GM12874 (cell line): ENCODE data around the gene SLC1A2.

Source experiments
- CTCF ChIP-seq: IDR thresholded peaks from 2 replicates; pipeline ENCODE4 v1.5.1; 2011; ENCODE audit warnings: low read depth, mild to moderate bottlenecking, control low read depth, low read length, moderate library complexity; ENCODE audit not compliant: insufficient read depth

Gene SLC1A2

DNA sequence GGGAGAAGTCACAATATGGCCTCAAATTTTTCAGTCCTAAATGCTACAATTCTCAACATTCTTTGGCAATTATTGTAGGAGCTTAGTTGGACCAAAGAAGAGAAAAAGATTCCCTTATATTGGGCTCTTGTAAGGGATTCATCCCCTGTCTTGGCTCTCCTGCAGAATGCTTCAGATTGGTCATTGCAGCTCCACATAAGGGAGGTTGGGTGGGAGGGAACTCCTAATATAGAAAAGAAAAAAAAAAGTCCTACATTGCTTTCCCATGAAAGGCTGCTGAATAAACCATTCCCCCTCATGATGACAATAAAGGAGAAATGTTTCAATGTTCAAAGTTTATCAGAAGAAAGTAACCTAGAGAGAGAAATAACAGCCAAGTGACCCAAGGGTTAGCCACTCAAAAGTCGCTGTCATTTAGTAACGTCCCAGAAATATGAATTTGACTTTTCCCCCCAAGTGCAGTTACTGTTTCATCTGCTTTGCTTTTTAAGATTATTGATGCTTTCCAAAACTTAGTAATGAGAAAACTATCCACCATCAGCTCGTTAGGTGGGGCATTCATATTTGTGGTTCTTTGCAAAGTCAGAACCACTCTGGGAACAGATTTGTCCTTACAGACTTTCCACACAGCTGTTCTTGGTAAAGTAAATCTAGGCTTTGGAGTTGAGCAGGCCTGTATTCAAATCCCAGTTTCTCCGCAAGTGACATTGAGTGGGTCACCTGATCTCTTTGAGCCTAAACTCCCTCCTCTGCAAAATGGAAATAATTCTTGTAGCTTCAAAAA, 5.0 kb upstream of the SLC1A2 start:
- TF ChIP-seq CTCF: no peak

GRCh38 chr11:35420371-35420770, 1.0 kb upstream of the SLC1A2 start:
- TF ChIP-seq CTCF: no peak

DNA sequence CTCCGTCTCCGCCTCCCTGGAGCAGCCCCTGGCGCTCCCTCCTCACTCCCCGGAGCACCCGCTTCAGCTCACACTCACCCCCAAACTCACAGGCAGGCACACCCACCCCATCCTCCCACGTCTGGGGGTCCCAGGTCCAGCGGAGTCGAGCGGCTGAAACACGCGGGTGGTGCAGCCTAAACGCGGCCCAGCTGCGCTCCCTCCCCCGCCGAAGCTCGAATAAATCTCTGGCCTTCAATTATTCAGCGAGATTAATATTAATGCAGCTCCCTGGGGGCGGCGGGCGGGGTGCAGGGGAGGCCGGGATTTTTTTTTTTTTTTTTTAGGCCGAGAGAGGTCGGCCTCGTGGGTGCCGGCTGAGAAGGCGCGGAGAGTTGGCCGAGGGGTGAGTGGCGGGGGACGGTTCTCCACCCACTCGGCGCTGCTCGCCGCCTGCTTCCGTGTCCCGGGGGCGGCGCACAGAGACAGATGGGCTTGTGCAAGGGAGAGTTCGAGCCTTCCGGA, 524 bp upstream of the SLC1A2 start:
- no peak for TF ChIP-seq CTCF

GRCh38 chr11:35418282-35419183, 825 bp downstream of the SLC1A2 start:
- no peak for TF ChIP-seq CTCF

GRCh38 chr11:35415487-35415886, 3.9 kb downstream of the SLC1A2 start:
- TF ChIP-seq CTCF: no peak

GRCh38 chr11:35414776-35415175, 4.6 kb downstream of the SLC1A2 start:
- TF ChIP-seq CTCF: no peak

DNA sequence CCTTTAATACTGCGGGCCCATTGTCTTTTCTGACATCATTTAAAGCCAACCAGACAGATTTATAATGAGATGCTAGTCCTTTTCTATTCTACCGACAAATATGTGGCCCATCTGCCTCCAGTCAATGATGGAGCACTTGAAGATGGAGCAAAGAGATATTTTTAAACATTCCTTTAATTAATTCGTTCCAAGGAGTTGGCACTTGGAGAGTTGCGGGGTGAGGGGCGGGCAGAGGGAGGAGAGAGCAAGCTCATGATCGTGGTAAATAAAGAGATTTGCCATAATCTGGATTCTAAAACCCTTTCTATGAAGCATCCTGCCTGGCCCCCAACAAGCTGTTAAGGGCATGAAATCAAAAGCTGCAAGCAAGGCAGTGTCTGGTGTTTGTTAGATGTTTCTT, 5.0 kb downstream of the SLC1A2 start:
- TF ChIP-seq CTCF: no peak
